ENCODE measurements around the gene CHD2.

DNA sequence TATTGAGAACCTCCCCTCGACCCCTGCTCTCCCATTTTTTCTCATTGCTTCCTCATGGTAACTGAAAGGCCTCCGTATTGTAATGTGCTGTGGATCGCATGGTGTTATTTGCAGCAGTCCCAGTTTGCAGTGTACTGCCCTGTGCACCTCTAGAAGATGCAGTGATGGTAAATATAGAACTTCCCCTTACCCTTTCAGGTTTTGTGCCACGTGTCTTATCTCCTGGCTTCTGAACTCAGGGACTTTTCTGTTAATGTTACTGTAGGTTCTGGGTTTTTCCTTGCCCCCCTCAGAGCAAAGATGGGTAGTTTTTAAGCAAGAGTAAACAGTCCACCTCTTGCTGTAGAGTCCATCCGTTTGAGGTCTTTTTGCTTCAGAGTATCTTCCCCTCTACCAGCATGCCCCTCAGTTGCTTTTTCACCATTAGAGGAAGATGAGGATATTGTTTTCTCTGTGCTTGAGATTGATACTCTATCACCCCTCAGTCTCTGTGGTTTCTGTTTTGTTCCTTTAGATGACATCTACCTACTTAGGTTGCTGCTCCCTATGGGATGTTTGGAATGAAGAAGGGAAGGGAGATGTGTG is 22.4 kb downstream of the CHD2 start:
- TF ChIP-seq POLR2AphosphoS5 (IDR thresholded peaks at IDR 0.05; ENCODE audit: low read depth, low read length) (no peak; the same call in 1 of the 2 replicates), SIN3A (IDR thresholded peaks at IDR 0.05; ENCODE audit: borderline replicate concordance, insufficient read depth, low read depth, low read length) (no peak), TCF7L2 (IDR thresholded peaks at IDR 0.05; ENCODE audit: low read depth, low read length) (no peak)
- TF ChIP-seq, protein P1, sequence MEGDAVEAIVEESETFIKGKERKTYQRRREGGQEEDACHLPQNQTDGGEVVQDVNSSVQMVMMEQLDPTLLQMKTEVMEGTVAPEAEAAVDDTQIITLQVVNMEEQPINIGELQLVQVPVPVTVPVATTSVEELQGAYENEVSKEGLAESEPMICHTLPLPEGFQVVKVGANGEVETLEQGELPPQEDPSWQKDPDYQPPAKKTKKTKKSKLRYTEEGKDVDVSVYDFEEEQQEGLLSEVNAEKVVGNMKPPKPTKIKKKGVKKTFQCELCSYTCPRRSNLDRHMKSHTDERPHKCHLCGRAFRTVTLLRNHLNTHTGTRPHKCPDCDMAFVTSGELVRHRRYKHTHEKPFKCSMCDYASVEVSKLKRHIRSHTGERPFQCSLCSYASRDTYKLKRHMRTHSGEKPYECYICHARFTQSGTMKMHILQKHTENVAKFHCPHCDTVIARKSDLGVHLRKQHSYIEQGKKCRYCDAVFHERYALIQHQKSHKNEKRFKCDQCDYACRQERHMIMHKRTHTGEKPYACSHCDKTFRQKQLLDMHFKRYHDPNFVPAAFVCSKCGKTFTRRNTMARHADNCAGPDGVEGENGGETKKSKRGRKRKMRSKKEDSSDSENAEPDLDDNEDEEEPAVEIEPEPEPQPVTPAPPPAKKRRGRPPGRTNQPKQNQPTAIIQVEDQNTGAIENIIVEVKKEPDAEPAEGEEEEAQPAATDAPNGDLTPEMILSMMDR (IDR thresholded peaks at IDR 0.05): no peak
